GM04503 (cell line): Measurements from ENCODE around the gene ACTR3.
A peak's percentile ranks its signal among the peaks of the same experiment; 100 is the strongest.

Experiments used
- DNase-seq: peaks from one replicate; pipeline ENCODE4 v3.0.0-alpha.2; 2012; ENCODE audit warnings: low read depth

The ACTR3 gene

GRCh38 chr2:113876503-113877387 lies 13.1 kb upstream of the ACTR3 start:
- no peak for DNase-seq

- no peak for DNase-seq
Measured at GRCh38 chr2:113877711-113878598, 11.9 kb upstream of the ACTR3 start.

- DNase-seq: no peak
Measured at GRCh38 chr2:113878743-113879142, 11.1 kb upstream of the ACTR3 start.

GRCh38 chr2:113879457-113879856 lies 10.4 kb upstream of the ACTR3 start:
- DNase-seq: no peak

GRCh38 chr2:113886479-113887008 lies 3.3 kb upstream of the ACTR3 start:
- peak; percentile 72 for DNase-seq

GRCh38 chr2:113887009-113887792 lies 2.7 kb upstream of the ACTR3 start:
- DNase-seq: no peak

- DNase-seq: no peak
Measured at GRCh38 chr2:113888641-113889470, 1.0 kb upstream of the ACTR3 start.

- DNase-seq: peak; percentile 29
Measured at GRCh38 chr2:113890253-113891235, 655 bp downstream of the ACTR3 start.

- DNase-seq: no peak
Measured at GRCh38 chr2:113891265-113891959, 1.5 kb downstream of the ACTR3 start.

- DNase-seq: no peak
Measured at GRCh38 chr2:113892004-113892710, 2.3 kb downstream of the ACTR3 start.

GRCh38 chr2:113894156-113894743 lies 4.4 kb downstream of the ACTR3 start:
- peak; percentile 78 for DNase-seq

- no peak for DNase-seq
Measured at GRCh38 chr2:113895301-113895700, 5.4 kb downstream of the ACTR3 start.

GRCh38 chr2:113895819-113896563 lies 6.1 kb downstream of the ACTR3 start:
- DNase-seq: no peak

GRCh38 chr2:113896791-113897190 lies 6.9 kb downstream of the ACTR3 start:
- DNase-seq: peak; percentile 38

- DNase-seq: no peak
Measured at GRCh38 chr2:113898081-113898480, 8.2 kb downstream of the ACTR3 start.

- no peak for DNase-seq
Measured at GRCh38 chr2:113899166-113899565, 9.3 kb downstream of the ACTR3 start.

GRCh38 chr2:113901943-113902342 lies 12.1 kb downstream of the ACTR3 start:
- no peak for DNase-seq
